Limb (tissue), 2 donors: ENCODE results near the gene ATP8B1.
"Not testable (repeated sequence)": the region's sequence is repeated elsewhere in the genome, so short reads cannot be mapped to it uniquely, and the experiment has no call there.

Source experiments
- DNase-seq, 2 donors: peaks; one replicate each; pipeline ENCODE4 v3.0.0-alpha.2; 2016; ENCODE audit errors: extremely low spot score in 2 of 2

The ATP8B1 gene

GRCh38 chr18:57768537-57769326 lies 34.4 kb downstream of the ATP8B1 start:
- DNase-seq: peak in 1 of 2 donors; percentile 47

GRCh38 chr18:57767259-57768050 lies 35.7 kb downstream of the ATP8B1 start:
- no peak for DNase-seq

DNA sequence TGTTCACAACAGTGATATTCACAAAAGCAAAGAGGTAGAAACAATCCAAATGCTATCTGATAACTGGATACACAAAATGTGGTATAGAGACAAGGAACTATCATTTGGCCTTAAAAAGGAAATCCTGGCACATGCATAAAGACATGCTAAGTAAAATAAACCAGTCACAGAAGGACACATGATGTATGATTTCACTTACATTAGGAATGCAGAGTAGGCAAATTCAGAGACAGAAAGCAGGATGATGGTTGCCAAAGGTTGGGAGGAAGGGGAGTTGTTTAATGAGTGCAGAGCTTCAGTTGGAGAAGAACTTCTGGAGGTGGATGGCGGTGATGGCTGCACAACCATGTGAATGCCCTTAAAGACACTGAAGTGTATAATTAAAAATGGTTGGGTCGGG lies 38.1 kb downstream of the ATP8B1 start:
- no peak for DNase-seq

DNA sequence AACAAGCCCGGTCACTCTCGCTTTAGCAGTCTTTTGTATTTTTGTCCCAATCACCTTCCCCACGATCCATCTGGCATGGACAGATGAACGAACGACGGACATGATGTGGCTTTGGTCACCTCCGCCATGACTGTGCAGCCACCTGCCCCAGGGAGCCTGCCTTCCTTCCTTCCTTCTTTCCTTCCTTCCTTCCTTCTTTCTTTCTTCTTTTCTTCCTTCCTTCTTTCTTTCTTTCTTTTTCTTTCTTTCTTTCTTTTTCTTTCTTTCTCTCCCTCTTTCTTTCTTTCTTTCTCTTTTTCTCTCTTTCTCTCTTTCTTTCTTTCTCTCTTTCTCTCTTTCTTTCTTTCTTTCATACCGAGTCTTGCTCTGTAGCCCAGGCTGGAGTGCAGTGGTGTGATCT lies 39.0 kb downstream of the ATP8B1 start:
- no peak for DNase-seq

DNA sequence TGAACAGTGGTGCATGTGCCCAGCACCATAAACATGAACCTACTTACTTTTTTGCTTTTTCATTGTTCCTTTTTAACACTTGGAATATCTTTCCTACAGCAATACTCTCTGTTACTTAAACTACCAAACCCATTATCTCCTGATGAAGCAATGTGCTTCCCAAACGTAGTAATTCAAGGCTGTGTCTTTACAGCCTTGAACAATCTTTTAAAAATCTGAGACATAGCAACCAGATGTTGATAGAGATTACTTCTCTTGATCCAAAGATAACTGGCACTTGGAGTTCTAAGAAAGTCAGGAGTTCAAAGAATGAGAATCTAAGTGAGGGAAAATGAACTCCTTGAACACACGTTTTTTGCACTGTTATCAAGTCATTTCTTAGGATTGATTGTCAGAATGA lies 40.4 kb downstream of the ATP8B1 start:
- no peak for DNase-seq

GRCh38 chr18:57759650-57760049 lies 43.5 kb downstream of the ATP8B1 start:
- no peak for DNase-seq

DNA sequence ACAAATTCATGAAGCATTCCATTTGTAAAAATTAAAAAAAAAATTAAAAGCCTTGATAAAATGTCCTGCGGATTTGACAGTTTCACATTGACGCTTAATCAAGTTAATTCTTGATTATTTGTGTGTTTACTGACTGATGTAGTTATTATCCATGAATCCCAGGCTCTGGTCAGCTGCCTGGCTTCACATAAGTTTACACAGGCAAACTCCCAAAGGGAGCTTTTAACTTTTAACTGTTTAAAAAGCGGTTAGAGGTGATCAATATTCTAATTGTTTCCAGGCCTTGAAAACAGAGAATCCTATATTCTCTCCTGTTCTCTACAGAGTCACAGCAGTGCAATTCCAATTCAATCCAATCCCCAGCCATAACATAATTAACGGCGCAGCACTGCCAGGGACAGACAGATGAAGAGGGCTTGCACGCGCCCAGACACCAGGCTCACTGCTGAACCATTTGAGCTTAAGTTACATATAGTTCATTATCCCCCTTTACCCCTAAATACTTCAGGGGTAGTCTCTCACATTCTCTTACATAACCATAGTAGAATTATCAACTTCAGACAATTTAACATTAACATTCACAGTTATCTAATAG lies 47.5 kb downstream of the ATP8B1 start:
- DNase-seq: no peak

DNA sequence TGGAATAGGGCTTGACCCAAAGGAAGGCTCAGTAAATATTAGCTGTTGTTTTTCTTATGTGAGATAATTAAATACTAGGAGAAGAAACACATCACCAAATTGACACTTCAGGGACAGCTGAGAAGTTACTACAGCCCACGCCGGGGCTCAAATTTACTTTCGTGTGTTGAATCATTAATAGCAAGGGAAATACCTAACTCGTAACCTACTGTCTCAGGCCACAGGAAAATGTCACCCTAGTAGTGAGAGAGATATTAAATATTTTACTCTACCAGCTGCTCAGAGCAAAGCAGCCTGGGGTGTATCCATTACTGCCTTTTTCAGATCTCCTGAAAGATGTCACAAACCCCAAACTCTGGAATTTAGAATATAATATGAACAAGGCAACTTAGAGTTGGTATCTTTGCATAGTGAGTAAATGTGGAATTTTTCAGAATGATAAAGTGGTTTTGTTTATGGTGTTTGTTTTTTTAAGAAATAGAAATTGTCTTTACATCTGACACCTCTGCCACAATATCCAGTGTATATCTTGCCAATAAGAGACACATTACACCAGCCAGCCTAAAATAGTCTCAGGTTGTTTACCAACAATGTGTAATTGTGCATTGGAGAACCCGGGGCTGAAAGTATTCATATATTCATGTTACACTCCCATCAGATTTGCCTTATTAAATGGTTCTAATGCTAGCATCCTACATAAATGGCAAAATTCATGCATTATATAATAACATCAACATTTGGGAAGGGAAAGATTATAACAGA lies 48.4 kb downstream of the ATP8B1 start:
- no peak for DNase-seq

DNA sequence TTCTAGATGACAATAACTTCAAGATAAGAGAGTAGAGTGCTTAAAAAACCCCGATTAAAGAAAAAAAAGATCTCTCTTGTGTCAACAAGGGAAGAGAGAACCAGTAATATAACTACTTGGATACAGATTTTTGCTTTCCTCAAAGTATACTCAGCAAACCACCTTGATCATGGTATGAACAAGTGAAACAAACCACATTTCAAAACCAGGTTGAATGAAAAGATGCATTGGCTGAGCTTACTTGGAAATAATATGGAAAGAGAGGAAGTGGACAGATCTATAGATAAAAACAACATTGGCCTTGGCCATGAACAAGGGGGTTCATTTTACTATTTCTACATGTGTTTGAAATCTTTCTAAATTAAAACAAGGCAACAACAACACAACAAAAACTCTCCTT lies 50.1 kb downstream of the ATP8B1 start:
- DNase-seq: no peak

DNA sequence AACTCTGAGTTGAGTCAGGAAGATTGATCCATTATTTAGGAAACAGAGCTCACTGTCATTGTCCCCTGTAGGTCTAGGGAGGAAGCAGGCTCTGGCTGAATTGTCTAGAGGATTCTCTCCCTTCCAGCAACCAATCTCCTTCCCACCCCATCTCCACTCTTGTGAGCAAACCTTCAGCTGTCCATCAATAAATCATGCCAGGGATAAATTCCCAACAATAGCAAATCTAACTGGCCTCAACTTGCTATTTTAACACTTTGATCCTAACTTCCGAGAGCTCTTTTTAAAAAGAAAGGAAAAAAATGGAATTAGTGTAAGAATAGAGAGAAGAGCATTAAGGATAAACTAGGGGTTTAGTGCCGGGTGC lies 53.5 kb downstream of the ATP8B1 start:
- no peak for DNase-seq

- DNase-seq: no peak
Measured at GRCh38 chr18:57748770-57749603, 54.1 kb downstream of the ATP8B1 start.

DNA sequence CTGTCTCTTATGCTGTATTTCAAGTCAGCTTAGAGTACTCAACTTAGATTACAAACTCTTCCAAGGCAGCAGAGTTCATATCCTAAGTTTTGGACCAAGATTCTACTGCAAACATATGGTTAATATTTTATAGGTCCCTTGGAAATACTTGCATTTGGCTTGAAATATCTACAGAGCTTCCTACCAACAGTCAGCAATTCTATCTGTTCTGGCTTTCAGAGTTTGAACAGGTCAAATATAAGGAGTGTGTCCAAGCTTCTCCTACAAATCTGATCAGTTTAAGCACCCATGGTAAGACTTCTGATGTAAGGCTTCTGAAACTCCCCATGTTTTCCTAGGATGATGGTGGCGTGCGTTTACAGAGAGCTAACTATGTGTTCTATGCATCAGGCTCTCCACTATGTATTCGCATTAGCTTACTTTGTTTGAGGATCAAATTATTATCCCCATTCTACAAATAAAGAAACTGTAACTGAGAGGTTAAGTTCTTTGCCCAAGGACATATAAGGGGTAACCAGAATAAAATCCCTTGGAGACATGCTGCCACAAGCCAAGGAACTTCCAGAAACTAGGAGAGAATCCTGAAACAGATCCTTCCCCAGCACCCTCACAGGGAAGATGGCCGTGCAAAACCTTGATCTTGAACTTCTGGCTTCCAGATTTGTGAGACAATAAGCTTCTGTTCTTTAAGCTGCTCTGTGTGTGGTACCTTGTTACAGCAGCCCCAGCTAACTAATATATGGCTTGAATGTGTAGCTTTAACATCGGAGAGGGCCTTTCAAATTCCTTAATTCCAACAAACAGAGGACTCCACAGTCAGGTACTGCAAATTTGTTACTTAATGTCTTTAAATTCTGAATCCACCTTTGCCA lies 55.1 kb downstream of the ATP8B1 start:
- no peak for DNase-seq

DNA sequence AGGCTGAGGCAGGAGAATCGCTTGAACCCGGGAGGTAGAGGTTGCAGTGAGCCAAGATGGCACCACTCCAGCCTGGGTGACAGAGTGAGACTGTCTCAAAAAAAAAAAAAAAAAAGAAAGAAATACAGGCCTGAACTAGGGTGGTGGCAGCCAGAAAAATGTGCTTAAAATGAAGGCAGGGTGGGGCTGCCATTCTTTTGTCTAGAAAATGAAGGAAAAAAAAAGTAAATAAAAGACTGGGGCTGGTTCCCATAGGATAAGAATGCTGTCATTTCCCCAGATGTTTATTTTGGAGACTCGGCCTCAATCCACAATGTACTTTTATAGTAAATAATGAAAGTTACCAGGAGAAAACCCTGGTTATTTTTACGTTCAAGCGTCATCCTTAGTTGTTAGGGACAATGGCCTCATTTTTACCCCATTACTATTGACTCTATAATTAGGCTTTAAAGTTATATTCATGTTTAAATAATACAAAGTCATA lies 58.9 kb downstream of the ATP8B1 start:
- DNase-seq: no peak

GRCh38 chr18:57743008-57743407 lies 60.1 kb downstream of the ATP8B1 start:
- no peak for DNase-seq

GRCh38 chr18:57741273-57741672 lies 61.8 kb downstream of the ATP8B1 start:
- DNase-seq: no peak

- no peak for DNase-seq
Measured at GRCh38 chr18:57738078-57738477, 65.0 kb downstream of the ATP8B1 start.

DNA sequence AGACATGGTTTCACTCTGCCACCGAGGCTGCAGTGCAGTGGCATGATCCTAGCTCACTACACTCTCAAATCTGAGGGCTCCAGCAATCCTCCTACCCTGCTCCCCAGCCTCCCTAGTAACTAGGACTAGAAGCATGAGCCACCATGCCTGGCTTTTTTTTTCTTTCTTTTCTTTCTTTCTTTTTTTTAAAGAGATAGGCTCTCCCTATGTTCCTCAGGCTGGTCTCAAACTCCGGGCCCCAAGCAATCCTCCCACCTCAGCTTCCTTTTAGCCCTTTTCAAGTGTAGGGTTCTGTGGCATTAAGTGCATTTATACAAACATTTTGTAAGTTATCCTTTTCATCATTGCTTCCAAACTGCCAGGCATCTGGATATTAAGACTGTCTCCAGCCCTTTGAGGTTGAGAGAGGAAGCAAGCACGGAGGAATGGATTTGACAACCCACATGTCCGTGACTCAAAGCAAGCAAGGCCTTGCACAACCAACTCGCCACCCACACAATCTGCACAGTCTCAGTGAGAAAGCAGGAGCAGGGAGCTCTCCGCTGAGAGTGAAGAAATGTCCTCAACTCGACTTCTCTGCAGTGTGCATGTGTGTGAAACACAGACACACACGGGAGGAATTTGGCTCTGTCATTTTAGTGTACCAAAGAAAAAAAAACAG lies 65.6 kb downstream of the ATP8B1 start:
- DNase-seq: no peak

DNA sequence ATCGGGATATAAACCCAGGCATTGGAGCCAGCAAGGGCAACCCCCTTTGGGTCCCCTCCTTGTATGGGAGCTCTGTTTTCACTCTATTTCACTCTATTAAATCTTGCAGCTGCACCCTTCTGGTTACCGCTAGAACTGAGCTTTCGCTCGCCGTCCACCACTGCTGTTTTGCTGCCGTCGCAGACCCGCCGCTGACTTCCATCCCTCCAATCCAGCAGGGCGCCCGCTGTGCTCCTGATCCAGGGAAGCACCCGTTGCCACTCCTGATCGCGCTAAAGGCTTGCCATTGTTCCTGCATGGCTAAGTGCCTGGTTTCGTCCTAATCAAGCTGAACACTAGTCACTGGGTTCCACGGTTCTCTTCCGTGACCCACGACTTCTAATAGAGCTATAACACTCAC lies 68.1 kb downstream of the ATP8B1 start:
- DNase-seq: not testable (repeated sequence)

DNA sequence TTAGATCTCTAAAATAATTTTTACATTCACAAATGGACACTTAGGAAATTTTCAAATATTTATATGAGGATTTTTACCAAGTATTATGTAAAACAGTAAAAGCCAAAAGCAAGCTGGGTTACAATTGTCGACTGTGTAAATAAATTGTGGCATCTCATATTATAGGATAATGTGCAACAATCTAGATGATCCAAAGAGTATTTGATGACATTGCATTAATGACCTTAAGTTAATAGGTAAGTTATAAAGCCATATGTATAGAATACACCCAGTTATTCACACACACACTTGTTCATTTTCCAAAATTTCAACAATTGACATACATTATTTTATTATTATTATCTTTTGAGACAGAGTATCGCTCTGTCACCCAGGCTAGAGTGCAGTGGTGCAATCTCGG lies 69.3 kb downstream of the ATP8B1 start:
- DNase-seq: no peak
